NCI-H2029 (cell line): ENCODE measurements around the gene IBA57.

Experiments
- DNase-seq: peaks from one replicate; lab custom pipeline; 2025; lab: John Stamatoyannopoulos, UW

The IBA57 gene

GRCh38 chr1:228156941-228157728 is 8.5 kb upstream of the IBA57 start:
- no peak for DNase-seq

DNA sequence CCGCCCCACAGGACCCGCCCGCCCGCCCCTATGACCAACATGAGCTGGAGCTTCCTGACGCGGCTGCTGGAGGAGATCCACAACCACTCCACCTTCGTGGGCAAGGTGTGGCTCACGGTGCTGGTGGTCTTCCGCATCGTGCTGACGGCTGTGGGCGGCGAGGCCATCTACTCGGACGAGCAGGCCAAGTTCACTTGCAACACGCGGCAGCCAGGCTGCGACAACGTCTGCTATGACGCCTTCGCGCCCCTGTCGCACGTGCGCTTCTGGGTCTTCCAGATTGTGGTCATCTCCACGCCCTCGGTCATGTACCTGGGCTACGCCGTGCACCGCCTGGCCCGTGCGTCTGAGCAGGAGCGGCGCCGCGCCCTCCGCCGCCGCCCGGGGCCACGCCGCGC is 7.9 kb upstream of the IBA57 start:
- no peak for DNase-seq

DNA sequence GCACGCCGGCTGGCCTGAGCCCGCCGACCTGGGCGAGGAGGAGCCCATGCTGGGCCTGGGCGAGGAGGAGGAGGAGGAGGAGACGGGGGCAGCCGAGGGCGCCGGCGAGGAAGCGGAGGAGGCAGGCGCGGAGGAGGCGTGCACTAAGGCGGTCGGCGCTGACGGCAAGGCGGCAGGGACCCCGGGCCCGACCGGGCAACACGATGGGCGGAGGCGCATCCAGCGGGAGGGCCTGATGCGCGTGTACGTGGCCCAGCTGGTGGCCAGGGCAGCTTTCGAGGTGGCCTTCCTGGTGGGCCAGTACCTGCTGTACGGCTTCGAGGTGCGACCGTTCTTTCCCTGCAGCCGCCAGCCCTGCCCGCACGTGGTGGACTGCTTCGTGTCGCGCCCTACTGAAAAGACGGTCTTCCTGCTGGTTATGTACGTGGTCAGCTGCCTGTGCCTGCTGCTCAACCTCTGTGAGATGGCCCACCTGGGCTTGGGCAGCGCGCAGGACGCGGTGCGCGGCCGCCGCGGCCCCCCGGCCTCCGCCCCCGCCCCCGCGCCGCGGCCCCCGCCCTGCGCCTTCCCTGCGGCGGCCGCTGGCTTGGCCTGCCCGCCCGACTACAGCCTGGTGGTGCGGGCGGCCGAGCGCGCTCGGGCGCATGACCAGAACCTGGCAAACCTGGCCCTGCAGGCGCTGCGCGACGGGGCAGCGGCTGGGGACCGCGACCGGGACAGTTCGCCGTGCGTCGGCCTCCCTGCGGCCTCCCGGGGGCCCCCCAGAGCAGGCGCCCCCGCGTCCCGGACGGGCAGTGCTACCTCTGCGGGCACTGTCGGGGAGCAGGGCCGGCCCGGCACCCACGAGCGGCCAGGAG is 7.2 kb upstream of the IBA57 start:
- DNase-seq: no peak

DNA sequence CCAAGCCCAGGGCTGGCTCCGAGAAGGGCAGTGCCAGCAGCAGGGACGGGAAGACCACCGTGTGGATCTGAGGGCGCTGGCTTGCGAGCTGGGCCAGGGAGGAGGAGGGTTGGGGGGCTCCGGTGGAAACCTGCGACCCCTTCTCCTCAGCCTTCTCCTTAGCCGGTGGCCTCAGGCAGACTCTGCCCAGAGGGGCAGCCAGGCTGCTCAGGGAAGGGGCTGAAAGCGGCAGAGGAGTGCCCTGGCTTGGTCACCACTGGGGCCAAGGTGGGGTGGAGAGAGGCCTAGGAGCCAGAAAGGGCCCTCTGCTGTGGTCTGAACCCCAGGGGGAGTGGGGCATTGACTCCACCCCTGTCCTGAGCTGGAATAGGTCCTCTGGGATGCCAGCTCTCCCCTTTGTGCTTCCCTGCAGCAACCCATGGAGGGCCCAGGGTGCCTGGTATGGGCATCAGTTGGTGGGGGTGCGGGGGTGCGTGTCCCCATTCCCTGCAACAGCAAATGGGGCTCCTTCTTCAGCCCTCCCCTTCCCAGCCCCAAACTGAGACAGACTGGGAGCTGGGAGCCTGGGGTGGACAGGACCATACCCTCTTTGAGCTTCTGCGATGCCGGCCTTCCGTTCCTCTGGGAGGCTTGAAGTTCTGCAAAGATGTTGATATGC is 6.5 kb upstream of the IBA57 start:
- no peak for DNase-seq

GRCh38 chr1:228160201-228160761 is 5.3 kb upstream of the IBA57 start:
- no peak for DNase-seq

DNA sequence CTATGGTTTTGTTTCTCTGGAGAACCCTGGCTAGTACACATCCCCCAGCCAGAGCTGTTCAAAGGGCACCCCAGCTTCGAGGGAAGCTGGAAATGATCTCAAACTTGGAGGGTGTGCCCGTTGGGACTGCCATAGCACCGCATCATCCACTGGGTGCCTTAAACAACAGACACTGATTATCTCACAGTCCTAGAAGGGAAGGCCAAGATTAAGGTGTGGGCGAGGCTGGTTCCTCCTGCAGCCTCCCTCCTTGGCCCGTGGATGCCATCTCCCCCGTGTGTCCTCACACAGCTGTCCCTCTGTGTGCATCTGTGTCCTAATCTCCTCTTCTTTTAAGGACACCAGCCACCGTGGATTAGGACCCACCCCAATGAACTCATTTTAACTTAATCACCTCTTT is 4.2 kb upstream of the IBA57 start:
- DNase-seq: no peak

GRCh38 chr1:228161866-228162265 is 3.7 kb upstream of the IBA57 start:
- no peak for DNase-seq

- no peak for DNase-seq
These were observed 3.2 kb upstream of the IBA57 start for GRCh38 chr1:228162286-228163006.

DNA sequence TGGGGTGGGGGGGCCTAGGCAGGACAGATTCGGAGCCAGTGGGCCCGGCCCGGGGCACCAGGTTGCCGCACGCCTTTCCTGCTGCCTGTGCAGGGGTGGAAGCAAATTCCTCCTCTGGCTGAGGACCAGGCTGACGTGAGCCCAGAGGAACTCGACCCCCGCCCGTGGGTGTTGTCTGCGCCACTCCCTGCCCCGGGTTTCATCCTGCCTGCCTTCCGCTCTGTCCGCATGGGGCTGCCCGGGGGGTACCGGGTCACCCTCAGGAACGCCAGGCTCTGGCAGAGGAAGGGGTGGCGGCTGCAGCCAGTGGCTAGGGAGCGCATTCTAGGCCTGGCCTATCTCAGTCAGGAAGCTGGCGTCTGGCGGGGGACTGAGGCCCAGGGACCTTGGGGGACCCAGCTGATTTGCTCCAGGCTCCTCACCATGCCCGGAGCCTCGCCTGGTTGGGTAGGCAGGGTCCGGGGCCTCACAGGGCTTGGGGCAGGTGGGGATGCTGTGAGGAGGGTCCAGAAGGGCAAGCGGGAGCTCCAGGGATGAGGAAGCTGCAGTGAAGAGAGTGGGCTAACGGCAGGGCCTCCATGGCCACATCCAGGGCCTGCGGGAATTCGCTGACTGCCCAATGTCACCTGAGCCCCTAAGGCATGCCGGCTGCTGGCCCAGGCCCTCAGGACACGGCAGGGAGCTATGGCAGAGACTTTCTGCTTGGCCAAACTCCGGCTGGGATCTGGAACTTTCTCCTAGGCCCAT is 2.4 kb upstream of the IBA57 start:
- no peak for DNase-seq

DNA sequence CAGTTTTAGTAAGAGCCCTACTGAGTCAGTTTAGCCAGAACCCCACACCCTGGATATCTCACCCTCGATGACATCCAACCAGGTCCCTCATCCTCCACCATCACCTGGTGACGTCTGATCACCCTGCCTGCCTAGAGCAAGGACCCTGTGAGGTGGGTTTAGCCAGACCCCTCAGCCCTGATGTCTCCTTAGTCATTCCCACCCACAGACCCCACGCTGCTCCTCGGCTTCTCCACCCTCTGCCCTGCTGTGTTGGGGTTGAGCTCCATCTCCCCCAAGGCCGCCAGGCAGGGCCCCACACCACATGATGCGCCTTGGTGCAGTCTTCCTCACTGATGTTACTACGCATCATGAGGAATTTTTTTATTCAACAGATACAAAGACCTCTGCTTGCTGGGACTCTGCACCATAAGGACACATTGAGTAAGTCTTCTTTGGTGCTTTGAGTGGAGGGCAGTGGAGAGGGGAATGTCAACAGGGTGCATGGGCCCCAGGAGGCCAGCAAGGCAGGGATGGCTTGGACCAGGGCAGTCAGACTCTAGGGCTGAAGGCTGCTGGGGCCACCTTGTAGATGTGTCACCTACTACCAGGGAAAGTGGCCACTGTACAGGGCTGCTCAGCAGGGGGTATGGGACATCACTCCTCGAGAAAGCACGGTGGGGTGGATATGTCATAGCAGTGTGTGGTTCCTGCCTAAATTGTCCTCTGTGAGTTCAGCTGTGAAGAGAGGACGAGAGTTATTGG is 1.7 kb upstream of the IBA57 start:
- no peak for DNase-seq

- DNase-seq: no peak
These were observed 838 bp upstream of the IBA57 start for GRCh38 chr1:228164561-228165371.

DNA sequence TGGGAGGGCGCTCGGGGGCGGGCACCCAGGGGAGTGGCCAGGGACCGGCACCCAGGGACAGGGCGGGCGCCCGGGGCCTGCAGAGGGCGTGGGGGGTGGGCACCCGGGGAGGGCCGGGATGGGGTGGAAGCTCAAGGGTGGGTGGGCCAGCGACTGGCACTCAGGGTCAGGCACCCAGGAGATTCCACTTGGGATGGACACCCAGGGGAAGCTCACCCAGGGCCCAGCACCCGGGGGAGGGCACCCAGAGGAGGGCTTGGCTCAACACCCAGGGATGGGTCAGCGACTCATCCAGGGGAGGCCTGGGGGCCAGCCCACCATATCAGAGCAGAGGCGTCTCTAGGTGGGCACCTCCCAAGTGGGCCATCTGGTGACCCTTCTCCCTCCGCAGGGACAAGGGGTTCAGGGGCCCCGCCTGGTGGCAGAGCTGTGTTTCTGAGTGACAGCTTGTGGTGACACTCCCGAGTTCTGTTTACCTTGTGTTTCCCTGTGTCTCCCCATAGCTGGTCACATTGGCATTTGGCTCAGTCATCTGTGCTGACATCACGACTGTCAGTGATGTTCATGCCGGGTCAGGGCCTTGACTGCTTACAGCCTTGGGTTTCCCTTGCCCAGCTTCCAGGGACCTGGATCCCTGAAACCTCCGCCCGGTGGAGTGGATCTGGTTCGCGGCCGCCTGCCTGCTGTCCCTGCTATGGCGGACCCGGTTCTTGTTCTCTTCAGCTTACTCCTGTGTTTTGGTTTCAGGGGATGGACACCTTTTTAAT is 749 bp downstream of the IBA57 start:
- peak; percentile 40 for DNase-seq

GRCh38 chr1:228168563-228169270 is 3.1 kb downstream of the IBA57 start:
- no peak for DNase-seq

- no peak for DNase-seq
These were observed 3.7 kb downstream of the IBA57 start for GRCh38 chr1:228169345-228169744.

DNA sequence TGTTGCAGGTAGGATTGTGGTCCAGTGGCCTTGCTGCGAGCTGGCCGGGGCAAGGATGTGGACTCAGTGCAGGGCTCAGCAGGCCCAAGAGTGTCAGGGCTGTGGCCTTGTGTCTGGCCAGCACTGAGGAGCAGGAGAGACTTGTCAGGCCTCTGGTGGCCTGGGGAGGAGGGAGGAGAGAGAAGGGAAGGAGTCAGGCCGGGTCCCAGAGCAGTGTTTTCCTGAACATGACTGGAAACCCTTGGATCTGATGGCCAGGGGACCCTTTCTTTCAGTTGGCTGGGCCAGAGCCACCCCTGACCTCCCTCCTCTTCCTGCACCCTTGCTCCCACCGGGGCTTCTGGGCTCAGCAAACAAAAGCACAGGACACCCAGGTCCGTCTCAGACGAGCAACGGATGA is 5.1 kb downstream of the IBA57 start:
- no peak for DNase-seq

GRCh38 chr1:228171221-228171891 is 5.8 kb downstream of the IBA57 start:
- no peak for DNase-seq
